CD4-positive, alpha-beta T cell (primary cell): ENCODE results near the gene PCK2. TPM values are rescaled to one million over a fixed set of nuclear protein-coding genes. Genes with fewer than 3 reads are reported as not detected.

ENCODE experiments used
- ATAC-seq: fragments of 200-7000 bp; cut with Tn5 transposase; one replicate; pipeline ENCODE4 v1.10.0; 2022; ENCODE audit warnings: mild to moderate bottlenecking; ENCODE audit not compliant: poor library complexity
- CTCF ChIA-PET: fragments of 350-600 bp; sonication (Branson Sonifier 250); formaldehyde crosslinking; loops from one replicate; lab custom pipeline; 2021; ENCODE audit warnings: antibody characterized with exemption, inconsistent platforms; lab: Charles Lee
- POLR2A ChIA-PET: fragments of 350-600 bp; sonication (Branson Sonifier 250); formaldehyde crosslinking; loops from one replicate; lab custom pipeline; 2021; ENCODE audit warnings: antibody characterized with exemption, inconsistent platforms; lab: Charles Lee
- DNase-seq, 14 experiments: peaks; one replicate each; pipeline ENCODE4 v3.0.0-alpha.2; 2013 to 2020; ENCODE audit warnings: mixed read lengths in 2 of 14
- H3K27ac ChIP-seq, 2 donors: one replicate each; pipeline versions ENCODE4 v1.5.1 to v1.7.0; 2013; ENCODE audit warnings: low read length in 2 of 2, low read depth in 1 of 2, mild to moderate bottlenecking in 1 of 2
- H3K27me3 ChIP-seq, 2 experiments: 1 replicate in 1 of 2; 2 replicates in 1 of 2; pipeline versions ENCODE4 v1.6.1 to v1.7.0; 2013; ENCODE audit warnings: low read length in 2 of 2, control low read depth in 1 of 2, mild to moderate bottlenecking in 1 of 2, moderate library complexity in 1 of 2; ENCODE audit not compliant: insufficient read depth in 2 of 2, control insufficient read depth in 1 of 2
- H3K36me3 ChIP-seq: one replicate; pipeline ENCODE4 v1.6.1; 2013; ENCODE audit warnings: low read length, control low read depth; ENCODE audit not compliant: insufficient read depth
- H3K4me1 ChIP-seq: one replicate; pipeline ENCODE4 v1.6.1; 2013; ENCODE audit warnings: low read length, control low read depth; ENCODE audit not compliant: insufficient read depth
- H3K4me3 ChIP-seq: one replicate; pipeline ENCODE4 v1.5.1; 2013; ENCODE audit warnings: mild to moderate bottlenecking, low read length, moderate library complexity
- H3K9me3 ChIP-seq, 2 experiments: 1 replicate in 1 of 2; 2 replicates in 1 of 2; pipeline versions ENCODE4 v1.6.1 to v1.7.0; 2013; ENCODE audit warnings: low read length in 2 of 2, mild to moderate bottlenecking in 2 of 2, control low read depth in 1 of 2, moderate library complexity in 1 of 2; ENCODE audit not compliant: control insufficient read depth in 1 of 2, insufficient read depth in 1 of 2
- H3K27ac Mint-ChIP-seq: one replicate; pipeline ENCODE4 v1.8.0; 2020; ENCODE audit warnings: mixed read lengths
- H3K27me3 Mint-ChIP-seq: one replicate; pipeline ENCODE4 v1.8.0; 2021; ENCODE audit warnings: mixed read lengths
- H3K36me3 Mint-ChIP-seq: one replicate; pipeline ENCODE4 v1.8.0; 2021; ENCODE audit warnings: low read depth, mixed read lengths
- H3K4me1 Mint-ChIP-seq: one replicate; pipeline ENCODE4 v1.8.0; 2021; ENCODE audit warnings: low read depth, mixed read lengths
- H3K4me3 Mint-ChIP-seq: one replicate; pipeline ENCODE4 v1.8.0; 2020; ENCODE audit warnings: mild to moderate bottlenecking, mixed read lengths
- H3K9me3 Mint-ChIP-seq: one replicate; pipeline ENCODE4 v1.8.0; 2020; ENCODE audit warnings: mixed read lengths
- CTCF ChIP-seq: fragments of 200-600 bp; IDR thresholded peaks from one replicate; pipeline ENCODE4 v1.8.0; 2022; ENCODE audit warnings: antibody characterized with exemption, mild to moderate bottlenecking
- intact Hi-C, 2 experiments: fragments of 100-400 bp; cut with DNase I in 1 of 2; cut with micrococcal nuclease in 1 of 2; formaldehyde crosslinking; loops; one replicate each; pipeline versions ENCODE4 v1.15.1 to v1.9.0; 2023 to 2025; cut with DNase I, micrococcal nuclease
- total RNA-seq, 174 experiments: library from RNA in 2 of 174; stranded (reverse) in 2 of 174; gene quantifications; one replicate each; pipeline ENCODE4 v1.2.3 and lab custom pipeline; 2021 to 2026

Gene PCK2
- total RNA-seq, 2 experiments from 2014 or later: 5.2 to 7.4 TPM

- intact Hi-C loops: no loop called here
- no peaks in the 10 kb centered on the region for H3K9me3 ChIP-seq
- no peak overlapping the region for H3K27ac Mint-ChIP-seq
- H3K4me3 Mint-ChIP-seq: no peak overlapping the region
- H3K4me1 ChIP-seq: no peaks in the 10 kb centered on the region
- POLR2A ChIA-PET: interaction anchor here (1.1 kb wide), 1 partner anchor 17 kb away, joined by 4 read pairs; no protein-coding TSS in a partner anchor
- no peaks in the 10 kb centered on the region for H3K9me3 Mint-ChIP-seq
- H3K4me1 Mint-ChIP-seq: no peaks in the 10 kb centered on the region
- DNase-seq: no peak
- no peaks in the 10 kb centered on the region for H3K27me3 ChIP-seq
- H3K36me3 Mint-ChIP-seq: no peaks in the 10 kb centered on the region
- no peak overlapping the region for H3K4me3 ChIP-seq
- no peak for TF ChIP-seq CTCF
- ATAC-seq: no peak
- H3K27me3 Mint-ChIP-seq: no peaks in the 10 kb centered on the region
- H3K27ac ChIP-seq: no peak overlapping the region
- CTCF ChIA-PET: no interaction called here
- H3K36me3 ChIP-seq: no peaks in the 10 kb centered on the region
Observed at GRCh38 chr14:24064091-24064795, 29.9 kb upstream of the PCK2 start.

GRCh38 chr14:24064856-24065255 is 29.3 kb upstream of the PCK2 start:
- ATAC-seq: no peak
- no peaks in the 10 kb centered on the region for H3K9me3 Mint-ChIP-seq
- no peaks in the 10 kb centered on the region for H3K36me3 ChIP-seq
- no peak overlapping the region for H3K4me3 ChIP-seq
- TF ChIP-seq CTCF: no peak
- H3K4me1 ChIP-seq: no peaks in the 10 kb centered on the region
- no peaks in the 10 kb centered on the region for H3K4me1 Mint-ChIP-seq
- no peak overlapping the region for H3K4me3 Mint-ChIP-seq
- POLR2A ChIA-PET: interaction anchor here (1.1 kb wide), 1 partner anchor 16 kb away, joined by 4 read pairs; no protein-coding TSS in a partner anchor
- H3K27ac Mint-ChIP-seq: no peak overlapping the region
- DNase-seq: no peak
- no peaks in the 10 kb centered on the region for H3K9me3 ChIP-seq
- intact Hi-C loops: no loop called here
- H3K36me3 Mint-ChIP-seq: no peaks in the 10 kb centered on the region
- no peak overlapping the region for H3K27ac ChIP-seq
- CTCF ChIA-PET: no interaction called here
- H3K27me3 ChIP-seq: no peaks in the 10 kb centered on the region
- H3K27me3 Mint-ChIP-seq: peaks cover 4% of the 10 kb centered on the region

- ChIA-PET POLR2A (no interaction called here), CTCF (no interaction called here)
- H3K9me3 ChIP-seq: no peaks in the 10 kb centered on the region
- H3K36me3 ChIP-seq: no peaks in the 10 kb centered on the region
- Mint-ChIP-seq H3K27ac (no peak overlapping the region), H3K36me3 (no peaks in the 10 kb centered on the region), H3K4me3 (no peak overlapping the region), H3K27me3 (peaks cover 8% of the 10 kb centered on the region), H3K4me1 (no peaks in the 10 kb centered on the region), H3K9me3 (no peaks in the 10 kb centered on the region)
- H3K4me3 ChIP-seq: no peak overlapping the region
- intact Hi-C loops: no loop called here
- DNase-seq (no peak), ATAC-seq (no peak)
- H3K4me1 ChIP-seq: no peaks in the 10 kb centered on the region
- no peak overlapping the region for H3K27ac ChIP-seq
- H3K27me3 ChIP-seq: no peaks in the 10 kb centered on the region
- TF ChIP-seq CTCF: no peak
Observed at GRCh38 chr14:24065408-24065807, 28.7 kb upstream of the PCK2 start.
